Chondrocyte (in vitro differentiated cells): Measurements from ENCODE around the gene MARCHF9. TPM values are rescaled to one million over a fixed set of nuclear protein-coding genes. Genes with fewer than 3 reads are reported as not detected.

Experiments used
- DNase-seq: peaks from one replicate; pipeline ENCODE4 v3.0.0; 2021; ENCODE audit warnings: mixed read lengths, low spot score
- H3K27ac Mint-ChIP-seq: one replicate; pipeline ENCODE4 v1.8.0; 2021; ENCODE audit warnings: mild to moderate bottlenecking, moderate library complexity, mixed read lengths; ENCODE audit not compliant: unreplicated experiment
- H3K27me3 Mint-ChIP-seq: 2 replicates; pipeline ENCODE4 v1.8.0; 2021; ENCODE audit warnings: low read depth, mixed read lengths
- H3K36me3 Mint-ChIP-seq: 2 replicates; pipeline ENCODE4 v1.8.0; 2021; ENCODE audit warnings: low read depth, mixed read lengths
- H3K4me1 Mint-ChIP-seq: 2 replicates; pipeline ENCODE4 v1.8.0; 2021; ENCODE audit warnings: low read depth, mild to moderate bottlenecking, mixed read lengths
- H3K4me3 Mint-ChIP-seq: one replicate; pipeline ENCODE4 v1.8.0; 2021; ENCODE audit warnings: mild to moderate bottlenecking, moderate library complexity, mixed read lengths; ENCODE audit not compliant: unreplicated experiment
- H3K9me3 Mint-ChIP-seq: 2 replicates; pipeline ENCODE4 v1.8.0; 2021; ENCODE audit warnings: low read depth, mixed read lengths
- CTCF ChIP-seq: fragments of 200-600 bp; sonication (generic); IDR thresholded peaks from 2 replicates; pipeline ENCODE4 v1.5.0; 2021; ENCODE audit warnings: antibody characterized with exemption, mild to moderate bottlenecking, moderate library complexity
- total RNA-seq: library from RNA; stranded (reverse); gene quantifications from 3 replicates; pipeline ENCODE4 v1.2.1, GENCODE V29; 2021

MARCHF9 gene
- total RNA-seq, 1 donor from 2014 or later = 21.8 TPM

GRCh38 chr12:57797933-57798332, 43.0 kb downstream of the MARCHF9 start:
- TF ChIP-seq CTCF = no peak
- Mint-ChIP-seq H3K9me3 (no peaks in the 10 kb centered on the region), H3K27ac (no peak overlapping the region), H3K27me3 (no peaks in the 10 kb centered on the region), H3K4me3 (no peak overlapping the region), H3K4me1 (peaks cover 8% of the 10 kb centered on the region), H3K36me3 (peaks cover 34% of the 10 kb centered on the region)
- DNase-seq = no peak

- no peaks in the 10 kb centered on the region for H3K27me3 Mint-ChIP-seq
- TF ChIP-seq CTCF = no peak
- H3K4me1 Mint-ChIP-seq = peaks cover 5% of the 10 kb centered on the region
- H3K36me3 Mint-ChIP-seq = peaks cover 34% of the 10 kb centered on the region
- H3K4me3 Mint-ChIP-seq = no peak overlapping the region
- no peaks in the 10 kb centered on the region for H3K9me3 Mint-ChIP-seq
- DNase-seq = no peak
- peak overlapping the region; percentile 42 for H3K27ac Mint-ChIP-seq
Measured at GRCh38 chr12:57800965-57801364, 46.1 kb downstream of the MARCHF9 start.

- TF ChIP-seq CTCF = no peak
- peaks cover 39% of the 10 kb centered on the region for H3K36me3 Mint-ChIP-seq
- no peak for DNase-seq
- peak overlapping the region; percentile 2 for H3K27ac Mint-ChIP-seq
- H3K4me1 Mint-ChIP-seq = peaks cover 5% of the 10 kb centered on the region
- H3K27me3 Mint-ChIP-seq = no peaks in the 10 kb centered on the region
- no peaks in the 10 kb centered on the region for H3K9me3 Mint-ChIP-seq
- no peak overlapping the region for H3K4me3 Mint-ChIP-seq
Measured at GRCh38 chr12:57802607-57803006, 47.7 kb downstream of the MARCHF9 start.

- H3K27me3 Mint-ChIP-seq = no peaks in the 10 kb centered on the region
- peaks cover 42% of the 10 kb centered on the region for H3K36me3 Mint-ChIP-seq
- H3K9me3 Mint-ChIP-seq = no peaks in the 10 kb centered on the region
- H3K4me3 Mint-ChIP-seq = no peak overlapping the region
- peak overlapping the region; percentile 29 for H3K27ac Mint-ChIP-seq
- peak; percentile 86 for TF ChIP-seq CTCF
- peaks cover 5% of the 10 kb centered on the region for H3K4me1 Mint-ChIP-seq
- no peak for DNase-seq
Measured at GRCh38 chr12:57803319-57803893, 48.5 kb downstream of the MARCHF9 start.

- Mint-ChIP-seq H3K9me3 (no peaks in the 10 kb centered on the region), H3K27me3 (no peaks in the 10 kb centered on the region), H3K4me3 (no peak overlapping the region), H3K4me1 (peaks cover 9% of the 10 kb centered on the region), H3K27ac (no peak overlapping the region), H3K36me3 (peaks cover 33% of the 10 kb centered on the region)
- TF ChIP-seq CTCF = no peak
- DNase-seq = no peak
Measured at GRCh38 chr12:57806677-57807076, 51.8 kb downstream of the MARCHF9 start.
